ENCODE data around the gene RALB. TPM values are rescaled to one million over a fixed set of nuclear protein-coding genes. Genes with fewer than 3 reads are reported as not detected.

The RALB gene
- total RNA-seq, 6 experiments from 2014 or later = 60.1 to 72.5 (median 69.2) TPM

- H3K27me3 Mint-ChIP-seq (ENCODE audit: insufficient read depth) = peaks cover 2% of the 10 kb centered on the region; the same call in 1 of the 2 replicates
These were observed 9.4 kb upstream of the RALB start for GRCh38 chr2:120243211-120243610.

DNA sequence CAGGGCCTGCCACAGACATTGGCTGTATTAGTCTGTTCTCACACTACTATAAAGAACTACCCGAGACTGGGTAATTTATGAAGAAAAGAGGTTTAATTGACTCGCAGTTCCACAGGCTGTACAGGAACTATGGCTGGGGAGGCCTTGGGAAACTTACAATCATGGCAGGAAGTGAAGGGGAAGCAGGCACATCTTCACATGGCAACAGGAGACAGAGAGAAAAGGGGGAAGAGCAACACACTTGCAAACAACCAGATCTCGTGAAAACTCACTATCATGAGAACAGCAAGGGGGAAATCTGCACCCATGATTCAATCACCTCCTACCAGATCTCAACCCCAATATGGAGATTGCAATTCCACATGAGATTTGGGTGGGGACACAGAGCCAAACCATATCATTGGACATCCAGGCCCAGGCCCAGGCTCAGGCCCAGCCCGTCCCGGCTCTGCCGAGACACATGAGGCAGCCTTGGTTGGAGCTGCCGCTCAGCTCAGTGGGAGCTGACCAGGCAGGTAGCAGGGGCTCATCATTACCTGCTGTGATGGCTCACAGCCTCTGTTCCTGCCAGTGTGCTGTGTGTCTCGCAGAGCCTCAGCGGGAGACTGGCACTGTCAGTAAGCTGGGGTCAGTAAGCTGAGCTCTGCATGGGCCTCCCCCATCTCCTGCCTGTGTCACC lies 8.6 kb upstream of the RALB start:
- TF ChIP-seq, protein P1, sequence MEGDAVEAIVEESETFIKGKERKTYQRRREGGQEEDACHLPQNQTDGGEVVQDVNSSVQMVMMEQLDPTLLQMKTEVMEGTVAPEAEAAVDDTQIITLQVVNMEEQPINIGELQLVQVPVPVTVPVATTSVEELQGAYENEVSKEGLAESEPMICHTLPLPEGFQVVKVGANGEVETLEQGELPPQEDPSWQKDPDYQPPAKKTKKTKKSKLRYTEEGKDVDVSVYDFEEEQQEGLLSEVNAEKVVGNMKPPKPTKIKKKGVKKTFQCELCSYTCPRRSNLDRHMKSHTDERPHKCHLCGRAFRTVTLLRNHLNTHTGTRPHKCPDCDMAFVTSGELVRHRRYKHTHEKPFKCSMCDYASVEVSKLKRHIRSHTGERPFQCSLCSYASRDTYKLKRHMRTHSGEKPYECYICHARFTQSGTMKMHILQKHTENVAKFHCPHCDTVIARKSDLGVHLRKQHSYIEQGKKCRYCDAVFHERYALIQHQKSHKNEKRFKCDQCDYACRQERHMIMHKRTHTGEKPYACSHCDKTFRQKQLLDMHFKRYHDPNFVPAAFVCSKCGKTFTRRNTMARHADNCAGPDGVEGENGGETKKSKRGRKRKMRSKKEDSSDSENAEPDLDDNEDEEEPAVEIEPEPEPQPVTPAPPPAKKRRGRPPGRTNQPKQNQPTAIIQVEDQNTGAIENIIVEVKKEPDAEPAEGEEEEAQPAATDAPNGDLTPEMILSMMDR (IDR thresholded peaks at IDR 0.05) = no peak
- no peaks in the 10 kb centered on the region for H3K9me3 Mint-ChIP-seq
- H3K36me3 Mint-ChIP-seq (ENCODE audit: low read depth) = no peaks in the 10 kb centered on the region; the same call in 1 of the 2 replicates
- H3K27ac Mint-ChIP-seq = no peak overlapping the region
- H3K4me1 Mint-ChIP-seq (ENCODE audit: low read depth) = peaks cover 59% of the 10 kb centered on the region
- peaks cover 2% of the 10 kb centered on the region; the same call in 1 of the 2 replicates for H3K27me3 Mint-ChIP-seq (ENCODE audit: insufficient read depth)
- no peak for DNase-seq
- no peak overlapping the region for H3K4me3 Mint-ChIP-seq

More at GRCh38 chr2:120243211-120243610, 9.4 kb upstream of the RALB start:
- Mint-ChIP-seq H3K36me3 (ENCODE audit: low read depth) (no peaks in the 10 kb centered on the region; the same call in 1 of the 2 replicates), H3K4me1 (ENCODE audit: low read depth) (peaks cover 67% of the 10 kb centered on the region), H3K9me3 (no peaks in the 10 kb centered on the region), H3K4me3 (no peak overlapping the region), H3K27ac (peak overlapping the region; percentile 72)
- DNase-seq = peak; percentile 42
- TF ChIP-seq, protein P1 (IDR thresholded peaks at IDR 0.05) = no peak

GRCh38 chr2:120244656-120245519 lies 7.8 kb upstream of the RALB start:
- H3K27me3 Mint-ChIP-seq (ENCODE audit: insufficient read depth) = peaks cover 3% of the 10 kb centered on the region; the same call in 1 of the 2 replicates
- TF ChIP-seq, protein P1 (IDR thresholded peaks at IDR 0.05) = no peak
- H3K4me1 Mint-ChIP-seq (ENCODE audit: low read depth) = peaks cover 50% of the 10 kb centered on the region
- no peak overlapping the region for H3K27ac Mint-ChIP-seq
- H3K9me3 Mint-ChIP-seq = no peaks in the 10 kb centered on the region
- no peak for DNase-seq
- H3K36me3 Mint-ChIP-seq (ENCODE audit: low read depth) = no peaks in the 10 kb centered on the region; the same call in 1 of the 2 replicates
- H3K4me3 Mint-ChIP-seq = no peak overlapping the region

- peak overlapping the region; percentile 42; the same call in 1 of the 2 replicates for H3K27ac Mint-ChIP-seq
- TF ChIP-seq, protein P1 (IDR thresholded peaks at IDR 0.05) = no peak
- peak overlapping the region; percentile 7; the same call in 1 of the 2 replicates for H3K4me3 Mint-ChIP-seq
- H3K36me3 Mint-ChIP-seq (ENCODE audit: low read depth) = no peaks in the 10 kb centered on the region; the same call in 1 of the 2 replicates
- H3K4me1 Mint-ChIP-seq (ENCODE audit: low read depth) = peaks cover 44% of the 10 kb centered on the region
- peaks cover 5% of the 10 kb centered on the region; the same call in 1 of the 2 replicates for H3K27me3 Mint-ChIP-seq (ENCODE audit: insufficient read depth)
- no peaks in the 10 kb centered on the region for H3K9me3 Mint-ChIP-seq
- DNase-seq = peak; percentile 45
These were observed 6.9 kb upstream of the RALB start for GRCh38 chr2:120245520-120246332.

All from HFFc6 (cell line).